GM18511 (cell line): Measurements from ENCODE around the gene CARD8.

Experiments used
- ATAC-seq: cut with Tn5 transposase; IDR thresholded peaks from one replicate; pipeline ENCODE4 v1.9.1; 2021; ENCODE audit warnings: mild to moderate bottlenecking, moderate library complexity; ENCODE audit not compliant: unreplicated experiment

CARD8 gene

DNA sequence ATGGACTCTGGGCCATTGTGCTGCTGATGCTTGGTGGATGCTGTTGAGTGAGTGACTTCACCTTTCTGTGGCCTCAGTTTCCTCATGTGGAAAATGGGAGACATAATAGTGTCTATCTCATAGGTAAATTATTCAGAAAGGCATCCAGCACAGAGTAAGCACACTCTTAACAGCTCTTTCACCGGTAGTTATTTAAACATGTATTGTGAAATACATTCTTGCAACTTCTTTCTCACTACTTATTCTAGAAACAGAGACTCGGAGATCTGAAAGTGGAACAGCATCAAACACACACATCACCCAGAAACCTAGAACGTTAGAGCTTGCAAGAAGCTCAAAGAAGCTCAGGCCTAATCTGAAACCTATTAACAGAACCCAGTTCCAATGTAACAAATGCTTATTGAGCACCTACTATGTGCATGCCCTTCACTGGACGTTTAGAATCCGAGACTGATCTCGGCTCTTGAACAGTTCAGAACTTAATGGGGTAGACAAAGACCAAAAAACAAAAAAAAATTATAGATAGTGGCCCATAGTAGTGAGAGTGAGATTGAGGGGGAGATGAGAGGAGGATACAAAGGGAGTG, 81.2 kb downstream of the CARD8 start:
- no peak for ATAC-seq

DNA sequence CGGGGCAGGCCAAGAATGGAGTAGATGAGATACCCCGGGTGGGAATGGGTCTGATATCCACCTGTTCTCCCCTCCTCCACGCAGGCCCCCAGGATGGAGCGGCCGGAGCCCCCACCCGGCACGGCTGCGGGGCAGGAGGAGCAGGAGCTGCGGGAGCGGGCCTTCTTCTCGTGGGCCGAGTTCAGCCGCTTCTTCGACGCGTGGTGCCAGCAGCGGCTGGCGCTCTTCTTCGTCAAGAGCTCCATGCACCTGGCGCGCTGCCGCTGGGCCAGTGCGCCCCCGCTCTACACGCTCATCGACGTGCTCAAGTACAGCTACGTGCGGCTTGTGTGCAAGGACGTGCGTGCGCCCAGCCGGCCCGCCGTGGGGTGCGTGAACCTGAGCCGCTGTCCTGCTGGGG, 84.0 kb downstream of the CARD8 start:
- ATAC-seq: no peak

DNA sequence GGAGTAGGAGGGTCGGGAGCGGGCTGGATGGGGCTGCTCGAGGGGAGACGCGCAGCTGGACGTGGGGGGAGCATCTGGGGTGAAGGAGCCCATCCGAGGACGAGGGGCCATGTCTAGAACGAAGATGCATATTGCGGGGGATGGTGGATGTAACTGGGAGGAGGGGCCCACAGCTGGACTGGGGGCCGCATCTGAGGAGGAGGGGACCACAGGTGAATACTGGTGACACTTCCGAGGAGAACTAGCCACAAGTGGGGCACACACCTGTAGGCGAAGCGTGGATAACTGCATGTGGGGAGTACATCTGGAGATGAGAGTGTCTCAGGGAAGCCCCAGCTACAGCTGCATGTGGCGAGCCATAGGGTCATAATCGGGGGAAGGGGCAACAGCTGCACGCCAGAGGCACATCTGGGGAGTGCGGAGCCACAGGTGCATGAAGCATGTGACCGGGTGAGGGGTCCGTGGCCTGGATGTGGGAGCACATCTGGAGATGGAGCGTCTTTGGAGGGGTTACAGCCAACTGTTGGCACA, 84.8 kb downstream of the CARD8 start:
- peak; percentile 7 for ATAC-seq

DNA sequence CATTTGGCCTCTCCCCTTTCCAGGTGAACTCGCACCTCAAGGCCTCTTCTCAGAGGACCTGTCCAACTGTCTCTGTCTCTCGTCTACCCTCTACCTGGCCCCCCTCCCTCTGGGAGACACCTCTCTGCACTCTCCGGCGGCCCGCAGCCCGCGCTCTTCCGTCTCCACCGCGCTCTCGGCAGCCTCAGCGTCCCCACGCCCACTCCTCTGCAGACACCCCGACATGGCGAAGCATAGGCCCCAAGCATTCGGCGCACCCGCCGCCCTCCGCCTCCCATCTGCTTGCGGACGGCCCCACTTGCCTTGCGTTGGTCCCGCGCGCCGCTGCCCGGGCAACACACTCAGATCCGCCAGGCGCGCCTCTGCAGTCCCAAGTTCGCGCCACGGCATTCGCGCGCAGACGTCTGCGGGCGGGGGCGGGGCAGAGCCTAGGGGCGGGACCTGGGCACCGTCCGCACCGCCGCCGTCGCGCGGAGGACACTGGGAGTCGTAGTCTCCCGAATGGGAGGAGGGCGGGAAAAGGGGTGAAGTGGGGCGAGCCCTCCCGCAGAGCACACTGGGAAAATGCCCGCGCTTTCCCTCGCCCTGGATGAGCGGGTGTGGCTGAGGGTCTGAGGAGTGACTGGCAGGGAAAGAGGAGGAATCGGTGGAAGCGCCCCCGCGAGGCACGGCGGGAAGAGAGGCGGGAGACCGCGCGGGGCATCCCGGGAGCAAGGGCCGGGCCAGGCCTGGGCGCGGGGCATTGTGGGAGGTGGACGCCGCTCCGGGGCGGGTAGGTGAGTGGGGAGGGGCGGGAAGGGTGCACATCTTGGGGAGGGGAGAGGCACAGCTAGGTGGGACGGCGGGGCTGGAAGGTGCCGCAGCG, 85.5 kb downstream of the CARD8 start, which contains the start of the genes LIG1 and ZSWIM9:
Gene LIG1, minus strand, starts transcription at position 406 of the 865 bp plus-strand sequence. CDS start 4,778 bp downstream, outside the sequence.
Gene ZSWIM9, plus strand, starts transcription at position 742 of the 865 bp plus-strand sequence. CDS start 1,123 bp downstream, outside the sequence.
- peak; percentile 91 for ATAC-seq

DNA sequence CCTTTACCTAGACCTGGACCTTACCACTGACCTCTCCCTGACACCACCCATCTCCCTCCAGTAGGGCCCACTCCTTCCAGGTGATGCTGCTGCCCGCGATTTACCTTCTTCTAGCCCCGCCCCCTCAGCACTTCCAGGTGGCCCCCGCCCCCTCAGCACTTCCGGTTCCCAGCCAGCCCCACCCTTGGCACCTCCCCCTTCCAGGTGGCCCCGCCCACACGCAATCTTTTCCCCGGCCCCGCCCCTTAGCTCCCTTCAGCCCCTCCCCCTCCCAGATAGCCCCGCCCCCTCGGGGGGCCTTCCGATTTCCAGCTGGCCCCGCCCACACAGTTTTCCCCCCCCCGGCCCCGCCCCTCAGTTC, 86.2 kb downstream of the CARD8 start:
- no peak for ATAC-seq

DNA sequence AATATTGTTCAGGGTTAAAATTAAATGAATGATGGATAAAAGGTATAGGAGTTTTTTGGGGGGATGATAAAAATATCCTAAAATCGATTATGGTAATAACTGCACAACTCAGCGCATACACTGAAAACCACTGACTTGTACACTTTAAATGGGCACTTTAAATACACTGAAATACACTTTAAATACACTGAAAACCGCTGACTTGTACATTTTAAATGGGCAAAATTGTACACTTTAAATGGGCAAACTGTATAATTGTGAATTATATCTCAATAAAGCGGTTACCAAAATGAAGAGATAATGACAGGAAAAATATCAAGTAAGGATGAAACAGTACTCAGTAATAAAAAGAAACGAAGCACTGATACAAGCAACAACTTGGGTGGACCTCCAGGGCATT, 87.0 kb downstream of the CARD8 start:
- ATAC-seq: no peak

DNA sequence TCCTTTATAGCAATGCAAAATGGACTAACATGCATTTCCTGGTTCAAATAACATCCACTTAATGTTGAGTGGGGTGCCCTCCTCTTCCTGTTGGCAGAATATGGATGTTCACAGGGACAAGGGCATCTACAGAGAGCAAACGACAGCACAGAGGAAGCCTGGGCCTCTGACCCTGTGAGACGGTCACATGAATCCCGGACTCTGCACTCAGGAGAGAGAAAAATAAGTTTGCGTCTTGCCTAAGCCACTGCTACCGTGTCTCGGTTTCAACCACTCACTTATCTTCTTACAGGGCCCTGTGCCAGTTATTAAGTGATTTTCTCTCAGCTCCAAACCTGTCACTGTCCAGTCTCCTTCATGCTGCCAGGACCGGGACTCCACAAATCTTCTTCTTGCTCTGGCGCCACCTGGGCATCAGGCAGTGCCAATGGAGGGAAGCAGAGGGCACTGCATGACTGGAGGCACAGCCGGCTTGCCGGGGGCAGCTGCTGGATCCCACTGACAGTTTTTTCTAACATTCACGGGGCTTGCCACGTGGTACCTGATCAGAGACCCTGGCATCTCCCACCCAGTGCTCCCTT, 97.4 kb downstream of the CARD8 start:
- ATAC-seq: no peak
